ENCODE results near the gene CUBN.

Gene CUBN

GRCh38 chr10:16986406-16987205 is 143.0 kb downstream of the CUBN start:
- no peaks in the 10 kb centered on the region for H3K27me3 ChIP-seq (ENCODE audit: insufficient read depth, low read depth, severe bottlenecking)
- TF ChIP-seq CTCF (IDR thresholded peaks at IDR 0.05; ENCODE audit: low read depth, low read length): no peak
- DNase-seq: no peak
- no peak overlapping the region for H3K4me3 ChIP-seq (ENCODE audit: low read depth, low read length)
- H3K27ac ChIP-seq: no peak overlapping the region
- no peaks in the 10 kb centered on the region for H3K36me3 ChIP-seq
- no peaks in the 10 kb centered on the region for H3K9me3 ChIP-seq (ENCODE audit: severe bottlenecking)

- Histone ChIP-seq H3K27ac (no peak overlapping the region), H3K27me3 (ENCODE audit: insufficient read depth, low read depth, severe bottlenecking) (no peaks in the 10 kb centered on the region), H3K9me3 (ENCODE audit: severe bottlenecking) (no peaks in the 10 kb centered on the region), H3K36me3 (no peaks in the 10 kb centered on the region), H3K4me3 (ENCODE audit: low read depth, low read length) (no peak overlapping the region)
- no peak for DNase-seq
- no peak for TF ChIP-seq CTCF (IDR thresholded peaks at IDR 0.05; ENCODE audit: low read depth, low read length)
Measured at GRCh38 chr10:16986082-16986405, 143.6 kb downstream of the CUBN start.

GRCh38 chr10:16984242-16984641 is 145.4 kb downstream of the CUBN start:
- no peaks in the 10 kb centered on the region for H3K36me3 ChIP-seq

GRCh38 chr10:16976803-16977202 is 152.8 kb downstream of the CUBN start:
- Histone ChIP-seq H3K4me3 (ENCODE audit: low read depth, low read length) (no peak overlapping the region), H3K27me3 (ENCODE audit: insufficient read depth, low read depth, severe bottlenecking) (no peaks in the 10 kb centered on the region), H3K27ac (no peak overlapping the region), H3K9me3 (ENCODE audit: severe bottlenecking) (no peaks in the 10 kb centered on the region), H3K36me3 (no peaks in the 10 kb centered on the region)
- no peak for DNase-seq
- no peak for TF ChIP-seq CTCF (IDR thresholded peaks at IDR 0.05; ENCODE audit: low read depth, low read length)

More at GRCh38 chr10:16984242-16984641, 145.4 kb downstream of the CUBN start:
- Histone ChIP-seq H3K4me3 (ENCODE audit: low read depth, low read length) (no peak overlapping the region), H3K27me3 (ENCODE audit: insufficient read depth, low read depth, severe bottlenecking) (no peaks in the 10 kb centered on the region), H3K9me3 (ENCODE audit: severe bottlenecking) (no peaks in the 10 kb centered on the region), H3K27ac (no peak overlapping the region)
- TF ChIP-seq CTCF (IDR thresholded peaks at IDR 0.05; ENCODE audit: low read depth, low read length): no peak
- no peak for DNase-seq

GRCh38 chr10:16975188-16975587 is 154.4 kb downstream of the CUBN start:
- no peak for DNase-seq
- TF ChIP-seq CTCF (IDR thresholded peaks at IDR 0.05; ENCODE audit: low read depth, low read length): no peak
- no peaks in the 10 kb centered on the region for H3K27me3 ChIP-seq (ENCODE audit: insufficient read depth, low read depth, severe bottlenecking)
- H3K4me3 ChIP-seq (ENCODE audit: low read depth, low read length): no peak overlapping the region
- H3K27ac ChIP-seq: no peak overlapping the region
- H3K36me3 ChIP-seq: no peaks in the 10 kb centered on the region
- H3K9me3 ChIP-seq (ENCODE audit: severe bottlenecking): no peaks in the 10 kb centered on the region
